PC-3 (cell line): ENCODE data around the gene KDELR3.

Experiments used
- CTCF ChIP-seq: fragments of 300-600 bp; sonication (generic); conservative IDR thresholded peaks from 2 replicates; pipeline ENCODE4 v1.5.1; 2017; ENCODE audit warnings: antibody characterized with exemption, low read depth, mild to moderate bottlenecking, low read length
- EZH2 ChIP-seq: fragments of 300-600 bp; sonication (generic); IDR thresholded peaks from one replicate; pipeline ENCODE4 v1.6.1; 2017; ENCODE audit warnings: antibody characterized with exemption, mild to moderate bottlenecking, low read length; ENCODE audit not compliant: unreplicated experiment
- EZH2phosphoT487 ChIP-seq: fragments of 300-600 bp; sonication (generic); IDR thresholded peaks from 2 replicates; pipeline ENCODE4 v1.6.1; 2018; ENCODE audit warnings: mild to moderate bottlenecking, antibody characterized with exemption, low read length, borderline replicate concordance

GRCh38 chr22:38420734-38421133, 47.2 kb upstream of the KDELR3 start:
- TF ChIP-seq CTCF (no peak), EZH2 (no peak), EZH2phosphoT487 (no peak)
